ENCODE results near the gene SPATA46. TPM values are rescaled to one million over a fixed set of nuclear protein-coding genes. Genes with fewer than 3 reads are reported as not detected.

The SPATA46 gene
- total and polyA plus RNA-seq, 12 donors = not detected

DNA sequence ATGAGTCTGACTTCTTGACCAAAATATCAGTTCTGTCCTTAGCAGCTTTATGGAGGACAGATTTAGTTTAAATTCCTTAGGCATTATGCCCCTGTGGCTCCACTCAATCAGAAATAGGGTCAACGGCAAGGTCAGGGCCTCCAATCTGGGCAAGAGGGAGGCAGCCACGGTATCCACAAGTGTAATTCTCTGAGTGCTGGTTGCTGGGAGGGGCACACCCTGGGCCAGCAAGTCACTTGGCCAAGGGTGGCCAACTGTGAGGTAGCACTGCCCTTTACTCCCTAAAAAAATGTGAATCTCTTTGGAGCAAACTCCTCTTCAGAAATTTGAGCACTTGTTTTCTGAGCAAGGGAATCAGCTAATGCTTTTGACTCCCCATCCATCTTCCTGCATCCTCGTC is 12.8 kb downstream of the SPATA46 start:
- intact Hi-C loops (cut with DNase I) = no loop called here
- Histone ChIP-seq H3K9me3 (replicated peaks in 1 of 3) (no peaks in the 10 kb centered on the region), H3K27me3 (no peaks in the 10 kb centered on the region), H3K36me3 (replicated peaks in 1 of 2) (no peaks in the 10 kb centered on the region), H3K27ac (no peak overlapping the region), H3K4me3 (no peak overlapping the region), H3K4me1 (replicated peaks in 1 of 2) (no peaks in the 10 kb centered on the region)
- DNase-seq = no peak
- TF ChIP-seq POLR2A (IDR thresholded peaks at IDR 0.05) (no peak), CTCF (IDR thresholded peaks at IDR 0.05) (no peak)
- 70 to 86% (median 80%) methylated on average over 3 of the region's 3 CpGs for WGBS, 4 donors

DNA sequence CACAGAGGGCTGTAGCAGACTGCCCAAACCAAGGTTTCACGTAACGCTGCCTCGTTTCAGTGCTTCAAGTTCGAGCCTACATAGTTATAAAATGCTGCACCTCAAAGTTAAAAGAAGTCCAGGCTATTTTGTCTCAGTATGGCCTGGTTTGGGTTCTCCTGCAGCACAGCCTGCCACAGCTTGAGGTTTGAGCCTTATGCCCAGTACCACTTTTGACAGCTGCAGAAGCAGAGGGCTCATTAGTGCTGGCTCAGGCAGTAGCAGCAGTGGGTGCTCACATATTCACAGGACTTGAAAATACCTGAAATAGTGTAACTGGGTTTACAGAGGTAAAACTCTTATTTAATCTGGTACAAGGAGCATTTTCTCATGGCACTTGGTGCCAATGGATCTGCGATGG is 15.3 kb downstream of the SPATA46 start:
- Histone ChIP-seq H3K9me3 (replicated peaks in 1 of 3) (no peaks in the 10 kb centered on the region), H3K4me3 (no peak overlapping the region), H3K36me3 (replicated peaks in 1 of 2) (no peaks in the 10 kb centered on the region), H3K4me1 (replicated peaks in 1 of 2) (no peaks in the 10 kb centered on the region), H3K27ac (no peak overlapping the region), H3K27me3 (no peaks in the 10 kb centered on the region)
- 89 to 91% (median 91%) methylated on average over 5 of the region's 5 CpGs for WGBS, 4 donors
- TF ChIP-seq CTCF (IDR thresholded peaks at IDR 0.05) = no peak
- intact Hi-C loops (cut with DNase I) = no loop called here
- DNase-seq = no peak

- no peaks in the 10 kb centered on the region for H3K9me3 ChIP-seq (replicated peaks in 1 of 3)
- intact Hi-C loops (cut with DNase I) = no loop called here
- H3K4me3 ChIP-seq = no peak overlapping the region
- DNase-seq = no peak
- no peaks in the 10 kb centered on the region for H3K36me3 ChIP-seq (replicated peaks in 1 of 2)
- H3K27me3 ChIP-seq = no peaks in the 10 kb centered on the region
- 88 to 97% (median 93%) methylated on average over 4 of the region's 4 CpGs for WGBS, 4 donors
- no peak for TF ChIP-seq CTCF (IDR thresholded peaks at IDR 0.05)
- TF ChIP-seq POLR2A (IDR thresholded peaks at IDR 0.05) = no peak
- no peaks in the 10 kb centered on the region for H3K4me1 ChIP-seq (replicated peaks in 1 of 2)
- H3K27ac ChIP-seq = no peak overlapping the region
Observed at GRCh38 chr1:162360874-162361260, 15.8 kb downstream of the SPATA46 start.

- Histone ChIP-seq H3K27me3 (no peaks in the 10 kb centered on the region), H3K4me3 (no peak overlapping the region), H3K27ac (no peak overlapping the region), H3K4me1 (replicated peaks in 1 of 2) (no peaks in the 10 kb centered on the region), H3K36me3 (replicated peaks in 1 of 2) (no peaks in the 10 kb centered on the region), H3K9me3 (replicated peaks in 1 of 3) (no peaks in the 10 kb centered on the region)
- DNase-seq = no peak
- 93 to 98% (median 95%) methylated on average over 9 to 10 of the region's 10 CpGs for WGBS, 4 donors
- no peak for TF ChIP-seq POLR2A (IDR thresholded peaks at IDR 0.05)
- TF ChIP-seq CTCF (IDR thresholded peaks at IDR 0.05) = no peak
- intact Hi-C loops (cut with DNase I) = no loop called here
Observed at GRCh38 chr1:162360237-162360873, 16.3 kb downstream of the SPATA46 start.
